K562 (cell line): ENCODE results near the gene ZNF487. TPM values are rescaled to one million over a fixed set of nuclear protein-coding genes. Genes with fewer than 3 reads are reported as not detected.

Source experiments
- ATF3 ChIP-seq, 2 experiments: fragments of 450-650 bp in 1 of 2; sonication (generic) in 1 of 2; formaldehyde crosslinking in 1 of 2; IDR thresholded peaks in 1 of 2; conservative IDR thresholded peaks in 1 of 2; 2 replicates each; pipeline versions ENCODE4 v1.6.1 to v1.8.1; 2016 to 2023; ENCODE audit warnings: mild to moderate bottlenecking in 2 of 2, moderate library complexity in 2 of 2, inconsistent platforms in 1 of 2, missing genetic modification reagents in 1 of 2
- BCL6 ChIP-seq: fragments of 250-450 bp; sonication (Bioruptor Pico); IDR thresholded peaks from 2 replicates; pipeline ENCODE4 v1.4.0; 2020
- CEBPG ChIP-seq, 3 experiments: fragments of 200-800 bp in 1 of 3; sonication (Bioruptor generic) in 1 of 3; sonication (generic) in 1 of 3; formaldehyde crosslinking in 1 of 3; IDR thresholded peaks in 2 of 3; conservative IDR thresholded peaks in 1 of 3; 2 replicates each; pipeline versions ENCODE4 v1.6.1 to v1.8.0; 2016 to 2022; ENCODE audit warnings: missing compliant biosample characterization in 2 of 3, missing genetic modification characterization in 2 of 3, mild to moderate bottlenecking in 1 of 3, missing genetic modification reagents in 1 of 3
- COPS2 ChIP-seq: fragments of 450-650 bp; conservative IDR thresholded peaks from 2 replicates; pipeline ENCODE4 v1.6.1; 2016; ENCODE audit warnings: mild to moderate bottlenecking, moderate library complexity
- E4F1 ChIP-seq: fragments of 250-450 bp; sonication (Bioruptor Pico); IDR thresholded peaks from 2 replicates; pipeline ENCODE4 v1.5.0; 2021; ENCODE audit warnings: mild to moderate bottlenecking, borderline replicate concordance
- GABPA ChIP-seq: fragments of 200-800 bp; sonication (Bioruptor generic); conservative IDR thresholded peaks from 2 replicates; pipeline ENCODE4 v1.6.1; 2016; ENCODE audit warnings: low read depth, missing genetic modification characterization, missing compliant biosample characterization
- GTF2E2 ChIP-seq: fragments of 200-800 bp; sonication (Bioruptor generic); IDR thresholded peaks from 2 replicates; pipeline ENCODE4 v1.6.1; 2016; ENCODE audit warnings: missing genetic modification characterization, missing compliant biosample characterization
- HNRNPLL ChIP-seq: fragments of 200-400 bp; formaldehyde crosslinking; IDR thresholded peaks from 2 replicates; pipeline ENCODE4 v1.6.1; 2017; ENCODE audit warnings: low read length, low read depth, mild to moderate bottlenecking; ENCODE audit not compliant: poor library complexity, severe bottlenecking
- MBD2 ChIP-seq: sonication (generic); IDR thresholded peaks from 2 replicates; pipeline ENCODE4 v1.6.1; 2016; ENCODE audit warnings: low read depth, borderline replicate concordance
- PCBP2 ChIP-seq: fragments of 200-400 bp; formaldehyde crosslinking; IDR thresholded peaks from 2 replicates; pipeline ENCODE4 v1.6.1; 2018; ENCODE audit warnings: low read length, low read depth, mild to moderate bottlenecking, moderate library complexity; ENCODE audit not compliant: poor library complexity, severe bottlenecking
- PHF8 ChIP-seq: fragments of 200-600 bp; sonication (generic); IDR thresholded peaks from 2 replicates; pipeline ENCODE4 v1.6.1; 2012; ENCODE audit warnings: mixed run types, mild to moderate bottlenecking, inconsistent platforms, low read length, moderate library complexity, borderline replicate concordance
- PRPF4 ChIP-seq: fragments of 200-400 bp; formaldehyde crosslinking; IDR thresholded peaks from one replicate; pipeline ENCODE4 v1.6.1; 2017; ENCODE audit warnings: low read length, low read depth, mild to moderate bottlenecking; ENCODE audit not compliant: insufficient read depth, poor library complexity, severe bottlenecking
- TAF1 ChIP-seq: IDR thresholded peaks from 2 replicates; pipeline ENCODE4 v1.6.1; 2011; ENCODE audit warnings: mild to moderate bottlenecking, low read length, moderate library complexity; ENCODE audit not compliant: insufficient read depth, control insufficient read depth, severe bottlenecking; ENCODE audit errors: extremely low read depth
- ZBED1 ChIP-seq: IDR thresholded peaks from 2 replicates; pipeline ENCODE4 v1.6.1; 2014
- ZFPM2 ChIP-seq: fragments of 250-450 bp; sonication (Bioruptor Pico); IDR thresholded peaks from 2 replicates; pipeline ENCODE4 v1.5.1; 2022; ENCODE audit warnings: mild to moderate bottlenecking
- ZNF311 ChIP-seq: fragments of 250-450 bp; sonication (Bioruptor Pico); IDR thresholded peaks from 2 replicates; pipeline ENCODE4 v1.4.0; 2020; ENCODE audit warnings: mild to moderate bottlenecking, moderate library complexity
- ZNF41 ChIP-seq: fragments of 250-450 bp; sonication (Bioruptor Pico); conservative IDR thresholded peaks from 2 replicates; pipeline ENCODE4 v1.4.0; 2020; ENCODE audit warnings: mild to moderate bottlenecking
- polyA plus RNA-seq, 8 experiments: library from polyadenylated mRNA; depleted of rRNA in 4 of 8; stranded (reverse) in 5 of 8; unstranded in 3 of 8; fragments of >200 nt; fragmentation: Nextera tagmentation in 2 of 8; fragmentation: Illumina TruSeq in 1 of 8; extraction: Ambion mirVana in 2 of 8; extraction: Trizol in 1 of 8; gene quantifications; 2 replicates each; pipeline versions ENCODE4 v1.2.1 to v1.2.3, GENCODE V29; 2011 to 2014; ENCODE audit warnings: inconsistent platforms in 1 of 8, missing spikeins in 1 of 8
- total RNA-seq, 7 experiments: library from RNA; depleted of rRNA in 6 of 7; stranded (reverse); fragments of >200 nt in 6 of 7; fragmentation: Illumina TruSeq in 2 of 7; extraction: Trizol in 2 of 7; gene quantifications; 2 replicates each; pipeline versions ENCODE4 v1.2.1 to v1.2.3, GENCODE V29; 2011 to 2021; ENCODE audit warnings: low replicate concordance in 1 of 7
- TF ChIP-seq, protein P1 (sequence below): fragments of 250-450 bp; sonication (Bioruptor Pico); IDR thresholded peaks from 2 replicates; pipeline ENCODE4 v1.5.0; 2020; ENCODE audit warnings: mild to moderate bottlenecking, borderline replicate concordance
- TF ChIP-seq, protein P2 (sequence below), 3 experiments: fragments of 200-800 bp in 1 of 3; sonication (Bioruptor generic) in 1 of 3; sonication (generic) in 1 of 3; formaldehyde crosslinking in 1 of 3; IDR thresholded peaks; 2 replicates each; pipeline versions ENCODE4 v1.6.1 to v1.8.0; 2016 to 2022; ENCODE audit warnings: mild to moderate bottlenecking in 2 of 3, missing compliant biosample characterization in 2 of 3, missing genetic modification characterization in 2 of 3, missing genetic modification reagents in 1 of 3

ZNF487 gene
- total and polyA plus RNA-seq, 9 of the 15 experiments (the other 6 are each of a cell fraction or from before 2014, with no cell fraction given), result 1.9 to 6.5 (median 4.2) TPM

DNA sequence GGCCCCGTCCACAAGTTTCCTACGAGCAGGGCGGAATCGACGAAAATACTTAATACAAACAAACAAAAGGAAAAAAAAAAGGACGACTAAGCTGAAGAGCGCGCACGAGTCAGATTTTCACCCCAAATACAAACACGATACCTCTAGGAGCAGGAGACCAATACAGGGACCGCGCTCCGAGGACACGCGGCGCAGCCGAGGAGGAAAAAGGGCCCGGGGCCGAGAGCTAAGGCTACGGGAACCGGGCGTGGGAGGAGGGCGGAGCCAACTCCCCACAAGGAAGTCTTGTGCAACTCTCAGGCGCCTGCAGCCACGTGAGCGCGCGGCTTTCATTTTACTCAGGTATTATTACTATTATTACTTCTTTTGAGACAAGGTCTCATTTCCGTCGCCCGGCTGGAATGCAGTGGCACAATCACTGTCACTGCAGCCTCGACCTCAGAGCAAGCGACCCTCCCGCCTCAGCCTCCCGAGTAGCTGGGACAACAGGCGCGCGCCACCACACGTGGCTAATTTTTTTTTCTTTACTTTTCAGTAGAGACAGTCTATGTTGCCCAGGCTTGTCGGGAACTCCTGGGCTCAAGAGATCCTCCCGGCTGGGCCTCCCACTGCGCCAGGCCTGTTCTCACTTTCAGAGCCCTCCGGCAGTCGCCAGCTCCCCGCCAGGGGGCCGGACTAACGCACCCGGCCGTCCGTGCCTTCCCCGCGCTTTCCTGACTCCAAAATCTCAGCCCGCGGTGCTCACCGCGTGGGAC is 29.2 kb upstream of the ZNF487 start (continued):
- TF ChIP-seq ZNF41 (CRISPR knock-in tag), result no peak
- TF ChIP-seq GABPA (tag), result peak; percentile 32
- peak; percentile 75 for TF ChIP-seq PHF8
- TF ChIP-seq PRPF4, result no peak
- no peak for TF ChIP-seq PCBP2
- no peak for TF ChIP-seq HNRNPLL
- peak; percentile 34; the same call in 1 of the 2 replicates for TF ChIP-seq ZBED1
- TF ChIP-seq COPS2, result no peak
- peak; percentile 81 for TF ChIP-seq ATF3 (IDR thresholded peaks at IDR 0.05)
- no peak for TF ChIP-seq ATF3 (CRISPR knock-in tag; conservative IDR thresholded peaks at IDR 0.05)
- TF ChIP-seq BCL6 (CRISPR knock-in tag), result no peak
- TF ChIP-seq ZFPM2, result no peak
- peak; percentile 68; the same call in 1 of the 2 replicates for TF ChIP-seq MBD2
- TF ChIP-seq, protein P1, sequence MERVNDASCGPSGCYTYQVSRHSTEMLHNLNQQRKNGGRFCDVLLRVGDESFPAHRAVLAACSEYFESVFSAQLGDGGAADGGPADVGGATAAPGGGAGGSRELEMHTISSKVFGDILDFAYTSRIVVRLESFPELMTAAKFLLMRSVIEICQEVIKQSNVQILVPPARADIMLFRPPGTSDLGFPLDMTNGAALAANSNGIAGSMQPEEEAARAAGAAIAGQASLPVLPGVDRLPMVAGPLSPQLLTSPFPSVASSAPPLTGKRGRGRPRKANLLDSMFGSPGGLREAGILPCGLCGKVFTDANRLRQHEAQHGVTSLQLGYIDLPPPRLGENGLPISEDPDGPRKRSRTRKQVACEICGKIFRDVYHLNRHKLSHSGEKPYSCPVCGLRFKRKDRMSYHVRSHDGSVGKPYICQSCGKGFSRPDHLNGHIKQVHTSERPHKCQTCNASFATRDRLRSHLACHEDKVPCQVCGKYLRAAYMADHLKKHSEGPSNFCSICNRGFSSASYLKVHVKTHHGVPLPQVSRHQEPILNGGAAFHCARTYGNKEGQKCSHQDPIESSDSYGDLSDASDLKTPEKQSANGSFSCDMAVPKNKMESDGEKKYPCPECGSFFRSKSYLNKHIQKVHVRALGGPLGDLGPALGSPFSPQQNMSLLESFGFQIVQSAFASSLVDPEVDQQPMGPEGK, result no peak
- TF ChIP-seq ZNF311 (CRISPR knock-in tag), result no peak
- peak; percentile 62; the same call in 1 of the 2 replicates for TF ChIP-seq GTF2E2
- TF ChIP-seq TAF1, result peak; percentile 95
- TF ChIP-seq, protein P2, sequence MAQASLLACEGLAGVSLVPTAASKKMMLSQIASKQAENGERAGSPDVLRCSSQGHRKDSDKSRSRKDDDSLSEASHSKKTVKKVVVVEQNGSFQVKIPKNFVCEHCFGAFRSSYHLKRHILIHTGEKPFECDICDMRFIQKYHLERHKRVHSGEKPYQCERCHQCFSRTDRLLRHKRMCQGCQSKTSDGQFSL (CRISPR knock-in tag; IDR thresholded peaks at IDR 0.05), result no peak; the same call in 1 of the 2 replicates
- TF ChIP-seq, protein P2 (tag; IDR thresholded peaks at IDR 0.05), result no peak
- no peak for TF ChIP-seq E4F1
- peak; percentile 97 for TF ChIP-seq CEBPG (CRISPR knock-in tag; IDR thresholded peaks at IDR 0.05)
- TF ChIP-seq CEBPG (tag; conservative IDR thresholded peaks at IDR 0.05 in 1 of 2, IDR thresholded peaks at IDR 0.05 in 1 of 2), result peak; percentile 96 to 100
